GM19238 (cell line): ENCODE data around the gene CEPT1.
"Not testable (repeated sequence)": the region's sequence is repeated elsewhere in the genome, so short reads cannot be mapped to it uniquely, and the experiment has no call there.

Experiments used
- DNase-seq: peaks from one replicate; pipeline ENCODE4 v3.0.0; 2011; ENCODE audit warnings: low spot score; ENCODE audit not compliant: insufficient read length

CEPT1 gene

DNA sequence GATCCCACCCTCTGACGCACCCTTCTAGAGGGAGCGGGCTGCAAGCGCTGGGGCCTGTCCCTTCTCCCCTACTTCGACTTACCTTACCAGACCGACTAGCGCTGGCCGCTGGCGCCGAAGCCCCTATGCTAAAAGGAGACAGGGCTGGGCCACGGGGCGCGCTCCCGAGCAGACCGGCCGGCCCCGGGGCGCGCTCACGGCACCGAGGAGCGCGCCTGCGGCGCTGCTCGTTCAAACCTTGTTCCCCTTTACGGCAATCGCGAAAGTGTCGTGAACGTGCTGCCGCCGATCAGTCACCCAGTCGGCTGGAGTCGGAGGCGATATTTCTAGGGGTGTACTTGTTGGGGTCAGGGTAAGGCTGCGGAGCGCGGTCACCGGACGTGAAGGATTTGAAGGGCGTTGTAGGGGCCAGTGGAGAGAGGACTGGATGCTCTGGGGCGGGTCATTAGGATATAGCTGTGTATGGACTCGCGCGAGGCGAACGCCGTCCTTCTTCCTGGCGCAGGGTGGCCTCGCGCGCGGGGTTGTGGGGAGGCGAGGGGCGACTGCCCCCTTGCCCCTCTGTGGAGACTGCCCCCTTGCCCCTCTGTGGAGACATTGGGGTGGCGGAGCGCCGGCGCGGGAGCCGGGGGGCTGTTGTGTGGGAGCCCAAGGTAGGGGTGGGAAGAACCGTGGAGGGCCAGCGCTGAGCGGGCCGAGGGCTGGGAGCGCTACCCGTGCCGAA, at the start of gene CEPT1, which contains the start of gene DRAM2:
Gene CEPT1, plus strand, starts transcription at position 268 of the 724 bp plus-strand sequence. CDS start 7,492 bp downstream, outside the sequence.
Gene DRAM2, minus strand, starts transcription at position 138 of the 724 bp plus-strand sequence. CDS start 8,539 bp downstream, outside the sequence.
- peak; percentile 72 for DNase-seq

DNA sequence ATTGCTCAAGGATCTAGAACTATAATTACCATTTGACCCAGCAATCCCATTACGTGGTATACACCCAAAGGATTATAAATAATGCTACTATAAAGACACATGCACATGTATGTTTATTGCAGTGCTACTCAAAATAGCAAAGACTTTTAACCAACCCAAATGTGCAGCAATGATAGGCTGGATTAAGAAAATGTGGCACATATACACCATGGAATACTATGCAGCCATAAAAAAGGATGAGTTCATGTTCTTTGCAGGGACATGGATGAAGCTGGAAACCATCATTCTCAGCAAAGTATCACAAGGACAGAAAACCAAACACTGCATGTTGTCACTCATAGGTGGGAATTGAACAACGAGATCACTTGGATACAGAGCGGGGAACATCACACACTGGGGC, 44.6 kb upstream of the CEPT1 start:
- DNase-seq, result not testable (repeated sequence)

DNA sequence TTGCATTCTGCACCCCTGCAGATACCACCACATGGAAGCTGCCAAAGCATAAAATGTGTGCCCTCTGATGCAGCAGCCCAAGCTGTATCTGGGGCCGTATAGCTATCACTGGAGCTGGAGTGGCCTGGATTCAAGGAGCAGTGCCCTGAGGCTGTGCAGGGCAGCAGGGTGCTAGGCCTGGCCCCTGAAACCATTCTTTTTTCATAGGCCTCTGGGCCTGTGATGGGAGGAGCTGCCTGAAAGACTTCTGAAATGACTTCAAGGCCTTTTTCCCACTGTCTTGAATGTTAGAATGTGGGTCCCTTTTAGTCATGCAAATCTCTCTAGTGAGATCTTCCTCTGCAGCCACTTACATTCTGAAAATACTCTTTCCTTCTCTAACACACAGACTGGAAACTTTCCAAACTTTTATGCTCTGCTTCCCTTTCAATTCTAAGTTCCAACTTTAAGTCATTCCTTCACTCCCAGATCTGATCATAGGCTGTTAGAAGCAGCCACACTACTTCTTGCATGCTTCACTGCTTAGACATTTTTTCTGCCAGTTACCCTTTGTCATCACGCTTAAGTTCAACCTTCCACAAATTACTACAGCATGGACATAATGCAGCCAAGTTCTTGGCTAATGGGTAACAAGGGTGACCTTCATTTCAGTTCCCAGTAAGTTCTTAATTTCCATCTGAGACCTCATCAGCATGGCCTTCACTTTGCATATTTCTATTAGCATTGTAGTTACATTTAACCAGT, 42.5 kb upstream of the CEPT1 start:
- no peak for DNase-seq

DNA sequence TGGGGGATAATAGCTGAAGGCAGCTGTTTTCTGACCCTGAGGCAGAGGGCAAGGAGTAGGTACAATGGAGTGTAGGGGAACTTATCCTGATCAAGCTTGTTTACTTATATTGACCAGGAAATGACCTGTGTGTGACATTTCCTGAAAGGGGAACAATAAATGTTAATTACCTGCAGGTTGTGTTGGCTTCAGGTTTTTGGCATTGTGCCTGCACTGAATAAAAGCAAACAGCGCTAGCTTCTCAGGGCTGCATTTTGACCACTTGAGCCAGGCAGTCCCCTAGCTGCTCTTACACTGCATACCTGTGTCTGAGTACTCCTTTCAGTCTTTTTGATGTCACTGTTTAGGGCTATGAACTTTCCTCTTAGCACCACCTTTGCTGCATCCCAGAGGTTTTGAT, 40.7 kb upstream of the CEPT1 start:
- DNase-seq, result no peak

DNA sequence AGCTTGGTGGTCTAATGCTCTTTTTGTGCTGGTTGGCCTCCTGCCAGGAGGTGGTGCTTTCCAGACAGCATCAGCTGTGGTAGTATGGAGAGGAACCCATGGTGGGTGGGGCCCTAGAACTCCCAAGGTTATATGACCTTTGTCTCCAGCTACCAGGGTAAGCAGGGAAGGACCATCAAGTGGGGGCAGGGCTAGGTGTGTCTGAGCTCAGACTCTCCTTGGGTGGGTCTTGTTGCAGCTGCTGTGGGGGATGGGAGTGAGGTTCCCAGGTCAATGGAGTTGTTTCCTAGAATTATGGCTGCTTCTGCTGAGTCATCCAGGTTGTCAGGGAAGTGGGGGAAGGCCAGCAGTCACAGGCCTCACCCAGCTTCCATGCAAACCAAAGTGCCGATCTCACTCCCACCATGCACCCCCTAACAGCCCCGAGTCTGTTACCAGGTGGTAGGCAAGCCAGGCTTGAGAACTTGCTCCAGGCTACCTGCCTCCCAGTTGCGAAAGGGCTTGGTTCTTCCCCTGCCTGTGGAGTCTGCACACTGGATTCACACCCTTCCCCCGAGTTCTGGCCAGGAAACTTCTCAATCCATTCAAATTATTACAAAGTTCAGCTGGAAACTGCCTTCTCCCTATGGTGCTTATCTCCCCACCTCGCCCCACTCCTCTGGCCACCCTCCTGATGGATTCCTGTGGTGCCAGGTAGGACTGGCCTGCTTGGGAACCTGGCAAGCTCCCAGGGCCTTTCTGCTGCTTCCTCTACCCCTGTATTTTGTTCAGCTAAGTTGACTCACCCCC, 38.0 kb upstream of the CEPT1 start:
- DNase-seq, result no peak

DNA sequence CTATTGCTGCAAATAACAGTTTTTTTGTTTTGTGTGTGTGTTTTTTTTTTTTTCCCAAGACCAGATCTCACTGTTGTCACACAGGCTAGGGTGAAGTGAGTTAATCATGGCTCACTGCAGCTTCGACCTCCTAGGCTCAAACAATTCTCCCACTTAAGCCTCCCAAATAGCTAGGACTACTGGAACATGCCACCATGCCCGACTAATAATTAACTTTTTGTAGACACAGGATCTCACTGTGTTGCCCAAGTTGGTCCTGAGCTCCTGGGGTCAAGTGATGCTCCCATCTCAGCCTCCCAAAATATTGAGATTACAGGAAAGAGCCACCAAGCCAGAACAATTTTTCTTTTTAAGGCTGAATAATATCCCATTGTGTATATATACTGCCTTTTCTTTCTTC, 35.0 kb upstream of the CEPT1 start:
- DNase-seq, result no peak

DNA sequence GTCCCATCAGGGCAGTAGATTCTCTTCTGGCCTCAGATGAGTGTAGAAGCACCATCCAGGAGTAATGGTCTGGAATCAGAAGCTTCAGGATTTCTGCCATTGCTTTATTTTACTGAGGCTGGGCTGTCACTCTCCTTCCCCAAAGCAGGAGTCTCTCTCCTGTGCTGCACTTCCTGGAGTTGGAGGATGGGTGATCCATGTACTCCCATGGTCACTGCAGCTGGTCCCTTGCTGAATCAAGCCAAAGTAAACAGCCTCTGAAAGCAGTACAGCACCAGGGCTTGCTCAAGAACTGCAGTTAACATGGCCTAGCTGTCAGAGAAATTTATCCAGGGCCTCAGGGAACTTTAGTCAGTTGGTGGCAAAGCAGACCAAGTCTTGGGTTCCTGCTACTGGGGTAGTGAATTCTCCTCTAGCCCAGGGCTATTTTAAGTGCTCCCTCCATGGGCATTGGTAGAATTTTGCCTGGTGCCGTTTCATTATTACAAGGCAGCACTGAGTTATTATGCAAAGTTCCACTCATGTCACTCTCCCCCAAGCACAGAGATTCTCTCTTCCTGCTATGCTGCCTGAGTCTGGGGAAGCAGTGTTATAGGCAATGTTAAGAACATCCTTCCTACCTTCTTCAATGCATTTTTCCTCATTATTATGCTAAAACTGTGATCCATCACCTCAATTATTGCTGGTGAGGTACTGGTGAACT, 29.7 kb upstream of the CEPT1 start:
- no peak for DNase-seq

DNA sequence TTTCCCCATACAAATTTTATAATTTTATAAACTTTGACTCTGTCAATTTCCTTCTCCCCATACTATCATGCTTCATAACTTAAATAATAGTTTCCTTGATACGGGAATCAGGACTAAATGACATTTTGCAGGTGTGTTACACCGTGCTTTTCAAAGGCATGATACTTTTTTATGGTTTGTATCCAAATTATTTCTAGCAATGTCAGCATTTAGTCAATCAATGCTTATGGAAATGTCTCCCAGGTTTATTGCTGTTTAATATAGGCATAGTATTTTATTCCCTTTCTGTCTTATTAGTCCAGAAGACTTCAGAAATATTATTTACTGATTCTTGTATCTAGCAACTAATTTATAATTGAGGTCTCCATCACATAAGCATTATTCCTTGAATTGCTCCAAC, 23.5 kb upstream of the CEPT1 start:
- no peak for DNase-seq

DNA sequence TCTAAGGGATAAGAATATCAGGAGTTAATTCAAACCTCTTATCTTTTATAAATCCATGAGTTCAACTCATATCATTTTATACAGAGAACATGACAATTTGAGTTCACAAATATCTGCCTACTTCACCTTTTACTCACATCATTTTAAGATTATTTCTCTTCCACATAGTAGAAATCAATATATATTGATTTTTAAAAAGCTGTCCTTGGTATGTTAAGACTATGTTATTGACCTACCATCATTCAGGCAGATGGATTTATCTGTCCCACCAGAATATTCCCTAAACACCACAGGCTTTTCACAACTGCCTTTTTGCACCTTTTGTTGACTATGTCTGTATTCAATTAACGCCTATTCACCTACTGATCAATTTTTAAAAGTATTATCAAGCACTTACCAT, 13.7 kb upstream of the CEPT1 start:
- no peak for DNase-seq

DNA sequence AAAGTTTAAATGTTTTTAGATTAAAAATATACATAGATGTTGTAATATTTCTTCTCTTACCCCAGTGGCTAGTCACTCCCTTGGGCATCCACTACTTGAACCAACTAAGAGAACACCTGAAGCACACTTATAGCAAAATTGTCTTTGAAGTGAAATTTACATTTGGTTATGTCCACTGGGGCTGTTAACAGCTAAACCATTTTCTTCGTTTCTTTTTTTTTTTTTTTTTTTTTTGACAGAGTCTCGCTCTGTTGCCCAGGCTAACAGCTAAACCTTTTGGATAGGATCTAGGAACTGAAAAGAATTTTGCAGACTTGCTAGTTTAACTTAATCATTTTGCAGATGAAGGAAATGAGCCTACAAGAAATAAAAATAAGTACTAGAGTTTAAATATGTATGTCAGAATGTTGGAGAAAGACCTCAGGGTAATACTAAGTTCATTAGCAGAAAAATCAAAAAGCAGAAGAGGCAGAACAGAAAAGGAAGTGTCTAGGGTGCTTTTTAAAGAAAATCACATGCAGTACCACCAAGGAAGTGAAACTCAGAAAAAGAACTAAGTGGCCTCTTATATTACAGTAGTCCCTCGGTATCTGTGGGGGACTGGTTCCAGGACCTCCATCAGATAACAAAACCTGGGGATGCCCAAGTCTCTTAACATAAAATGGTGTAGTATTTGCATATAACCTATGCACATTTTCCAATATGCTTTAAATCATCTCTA, 11.9 kb upstream of the CEPT1 start:
- no peak for DNase-seq

DNA sequence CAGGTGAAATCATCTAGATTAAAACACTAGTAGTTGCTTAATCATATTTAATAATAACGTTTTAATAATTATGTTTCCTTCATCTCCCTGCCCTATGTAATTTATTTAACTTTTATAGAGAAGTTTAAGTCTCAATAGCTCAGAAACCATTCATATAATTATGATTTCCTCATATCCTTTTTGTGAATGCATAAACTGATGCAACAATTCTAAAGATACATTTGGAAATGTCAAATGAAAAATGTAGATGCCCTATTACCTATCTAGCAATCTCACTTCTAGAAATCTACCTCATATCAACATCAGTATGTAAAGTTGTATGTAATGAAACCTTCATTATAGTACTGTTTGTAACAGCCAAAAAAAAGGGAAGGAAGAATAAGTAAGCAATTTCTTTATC, 10.6 kb upstream of the CEPT1 start:
- DNase-seq, result no peak

DNA sequence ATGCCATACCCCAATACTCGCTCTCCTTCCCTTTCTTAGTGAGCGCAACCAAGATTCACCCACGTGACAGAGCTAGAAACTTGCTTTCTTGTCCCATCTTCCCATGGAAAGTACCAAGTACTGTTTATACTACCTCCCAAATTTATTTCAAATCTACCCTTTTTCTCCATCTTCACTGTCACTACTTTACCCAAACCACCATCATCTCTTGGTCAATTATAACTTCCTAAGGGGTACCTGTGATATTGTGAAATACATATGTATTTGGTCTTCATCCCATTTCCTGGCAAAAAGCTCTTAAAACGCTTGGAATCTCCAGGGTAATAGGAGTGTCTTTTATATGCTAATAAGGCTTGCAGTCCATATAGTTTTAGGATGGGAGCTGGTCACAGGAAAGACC, 8.3 kb upstream of the CEPT1 start:
- DNase-seq, result no peak

DNA sequence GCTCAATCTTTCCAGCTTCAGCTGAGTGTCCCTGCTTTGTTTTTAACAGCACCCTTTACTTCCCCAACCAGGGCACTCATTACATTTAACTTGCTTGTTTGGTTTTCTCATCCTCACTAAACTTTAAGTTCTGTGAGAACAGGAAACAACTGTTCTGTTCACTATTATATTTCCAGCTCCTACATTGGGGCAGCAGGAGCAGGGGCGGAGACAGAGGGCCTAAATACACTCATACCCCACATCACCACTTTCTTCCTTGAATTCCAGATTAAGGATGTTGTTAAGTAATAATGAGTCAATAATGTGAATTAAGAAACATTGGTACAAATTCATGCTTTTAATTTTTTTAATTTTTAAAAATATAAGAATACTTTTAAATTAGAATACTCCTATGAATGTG, 6.2 kb upstream of the CEPT1 start:
- no peak for DNase-seq

DNA sequence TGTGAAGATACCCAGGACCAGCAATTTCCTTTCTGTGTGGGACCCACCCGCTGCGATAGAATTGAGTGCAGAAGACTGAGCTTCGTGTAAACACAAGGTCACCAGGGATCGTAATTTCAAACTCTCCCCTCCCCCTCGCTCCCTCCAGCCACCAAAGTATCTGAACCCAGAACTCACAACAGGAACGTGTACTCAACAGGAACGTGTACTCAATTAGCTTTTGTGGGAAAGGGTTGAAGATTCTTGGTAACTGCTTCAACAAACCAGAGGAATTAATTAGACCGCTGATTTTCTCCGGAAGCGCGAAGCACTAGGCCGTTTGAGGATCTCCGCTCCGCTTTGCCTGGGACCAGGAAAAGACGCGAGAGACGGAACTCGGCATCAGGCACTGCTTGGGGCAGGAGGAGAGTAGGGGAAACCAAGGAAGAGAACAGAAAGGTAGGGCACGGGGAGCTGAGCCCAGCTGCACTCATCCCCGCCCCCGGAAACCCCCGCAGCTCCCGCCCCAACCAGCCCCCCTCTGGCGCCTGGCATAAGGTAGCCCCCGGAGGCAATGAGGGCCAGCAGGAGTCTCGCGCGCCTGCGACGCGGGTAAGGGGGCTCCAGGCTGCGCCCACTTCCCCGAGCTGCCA, 583 bp upstream of the CEPT1 start:
- DNase-seq, result peak; percentile 39

DNA sequence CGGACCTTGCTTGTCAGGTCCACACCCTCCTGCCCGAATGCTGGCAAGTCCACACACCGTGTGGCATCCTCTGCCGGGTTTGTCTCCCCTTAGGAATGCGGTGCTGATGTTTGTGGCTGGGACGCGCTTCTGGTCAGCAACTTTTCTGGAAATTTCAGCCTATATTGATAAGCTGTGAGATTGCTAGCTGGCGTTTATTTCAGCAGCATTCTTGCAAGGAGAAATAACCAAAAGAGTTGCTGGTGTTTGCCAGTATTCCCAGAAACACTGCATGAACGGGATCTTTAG, 601 bp downstream of the CEPT1 start:
- no peak for DNase-seq

DNA sequence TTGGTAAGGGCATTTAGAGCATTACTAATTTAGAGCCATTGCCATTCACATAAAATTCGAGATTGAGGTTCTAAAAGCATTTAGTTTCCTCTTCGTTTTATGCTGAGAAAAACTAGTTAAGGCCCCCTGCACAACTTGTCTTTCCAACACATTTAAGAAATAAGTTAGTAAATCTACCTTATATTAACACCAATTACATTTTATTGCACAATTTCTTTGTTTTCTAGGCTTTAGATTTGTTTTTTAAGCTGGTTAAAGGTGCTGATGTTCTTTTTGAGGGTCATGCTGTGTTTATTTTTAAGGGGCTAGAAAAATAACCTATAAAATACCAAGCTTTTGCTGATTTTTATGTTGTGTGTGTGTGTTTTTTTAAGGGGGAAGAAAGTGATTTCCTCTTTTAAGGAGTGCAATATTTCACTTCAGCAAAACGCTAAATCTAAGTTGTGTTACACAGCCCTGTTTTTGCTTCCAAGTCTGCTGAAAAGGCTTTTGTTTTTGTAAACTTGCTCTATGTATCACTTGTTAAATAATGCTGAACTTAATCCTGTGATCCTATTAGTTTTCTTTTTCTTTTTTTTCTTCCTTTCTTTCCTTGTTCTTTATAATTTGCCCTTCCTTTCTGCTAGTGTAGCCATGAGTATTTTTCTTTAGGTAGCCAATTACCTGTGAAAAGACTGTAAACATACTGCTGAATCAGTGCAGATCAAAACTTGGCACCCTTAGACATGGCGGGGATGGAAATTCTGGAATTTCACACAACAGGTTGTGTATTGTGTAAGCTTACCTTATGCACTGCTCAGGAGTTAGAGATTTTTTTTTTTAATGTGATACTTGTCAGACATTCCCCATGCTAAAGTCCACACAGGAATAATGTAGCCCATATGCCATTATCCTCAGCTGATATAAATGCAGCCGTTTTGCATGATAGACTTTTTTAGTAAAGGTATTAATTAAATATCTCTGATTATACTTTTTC, 1.5 kb downstream of the CEPT1 start:
- DNase-seq, result no peak

DNA sequence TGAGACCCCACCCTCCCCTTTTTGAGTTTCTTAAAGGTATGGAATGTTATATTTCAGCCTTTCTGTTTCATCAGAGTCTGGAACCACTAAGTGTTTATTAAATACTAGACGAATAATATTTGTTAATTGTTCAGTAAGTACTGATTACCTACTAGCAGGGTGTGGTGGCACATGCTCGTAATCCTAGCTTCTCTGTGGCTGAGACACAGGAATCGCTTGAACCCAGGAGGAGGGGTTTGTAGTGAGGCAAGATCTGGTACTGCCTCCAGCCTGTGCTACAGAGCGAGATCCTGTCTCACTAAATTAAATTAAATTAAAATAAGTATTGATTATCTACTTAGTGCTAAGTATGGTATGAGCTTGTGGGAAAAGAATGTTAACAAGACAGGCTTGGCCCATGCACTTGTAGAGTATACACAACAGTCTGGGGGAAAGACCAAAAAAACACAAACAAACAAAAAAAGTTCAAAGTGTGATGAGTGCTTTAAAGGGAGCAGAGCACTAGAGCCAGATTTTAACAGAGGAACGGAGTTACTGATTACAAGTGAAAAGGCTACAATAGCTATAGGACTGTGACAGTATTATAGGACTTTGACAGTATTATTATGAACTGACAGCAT, 2.4 kb downstream of the CEPT1 start:
- no peak for DNase-seq

DNA sequence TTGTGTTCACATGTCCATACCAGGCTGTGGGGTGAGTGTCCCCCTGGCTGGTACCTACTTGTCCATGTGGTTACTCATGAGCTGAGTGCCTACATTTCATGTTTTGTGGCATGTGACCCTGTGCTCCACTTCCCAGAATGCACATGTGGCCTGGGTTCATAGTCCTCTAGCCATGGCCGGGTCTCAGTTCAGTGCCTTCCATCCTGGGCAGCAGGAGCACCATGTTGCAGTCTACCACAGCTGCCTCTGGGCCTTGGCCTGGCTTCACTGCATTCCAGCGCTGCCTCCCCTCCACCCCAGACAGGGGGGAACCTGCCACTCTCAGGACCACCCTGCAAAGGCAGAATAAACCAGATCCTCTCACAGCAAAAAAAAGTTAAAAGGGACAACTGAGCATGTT, 5.5 kb downstream of the CEPT1 start:
- DNase-seq, result no peak
